Gastrocnemius medialis (tissue), 4 donors: Measurements from ENCODE around the gene AFF3.

Source experiments
- CTCF ChIP-seq, 5 experiments: fragments of 450-650 bp in 3 of 5; fragments of 200-600 bp in 2 of 5; sonication (generic) in 2 of 5; IDR thresholded peaks in 4 of 5; conservative IDR thresholded peaks in 1 of 5; 1 replicate in 4 of 5; 2 replicates in 1 of 5; pipeline ENCODE4 v1.5.1; 2016 to 2019; ENCODE audit warnings: antibody characterized with exemption in 5 of 5, mild to moderate bottlenecking in 3 of 5, moderate library complexity in 3 of 5
- POLR2A ChIP-seq, 2 donors: fragments of 450-650 bp; IDR thresholded peaks; one replicate each; pipeline ENCODE4 v1.6.1; 2017; ENCODE audit warnings: antibody characterized with exemption in 2 of 2, mild to moderate bottlenecking in 2 of 2, moderate library complexity in 2 of 2

- TF ChIP-seq POLR2A (IDR thresholded peaks at IDR 0.05) (no peak), CTCF (IDR thresholded peaks at IDR 0.05 in 4 of 5, conservative IDR thresholded peaks at IDR 0.05 in 1 of 5) (no peak)
Observed at GRCh38 chr2:99900556-99900955, 241.8 kb downstream of the AFF3 start.
